GM21717 (cell line): Measurements from ENCODE around the gene CCNH.
A peak's percentile ranks its signal among the peaks of the same experiment; 100 is the strongest.

ENCODE experiments used
- ATAC-seq: cut with Tn5 transposase; IDR thresholded peaks from one replicate; pipeline ENCODE4 v1.9.1; 2021; ENCODE audit warnings: mild to moderate bottlenecking, moderate library complexity; ENCODE audit not compliant: unreplicated experiment

Gene CCNH

DNA sequence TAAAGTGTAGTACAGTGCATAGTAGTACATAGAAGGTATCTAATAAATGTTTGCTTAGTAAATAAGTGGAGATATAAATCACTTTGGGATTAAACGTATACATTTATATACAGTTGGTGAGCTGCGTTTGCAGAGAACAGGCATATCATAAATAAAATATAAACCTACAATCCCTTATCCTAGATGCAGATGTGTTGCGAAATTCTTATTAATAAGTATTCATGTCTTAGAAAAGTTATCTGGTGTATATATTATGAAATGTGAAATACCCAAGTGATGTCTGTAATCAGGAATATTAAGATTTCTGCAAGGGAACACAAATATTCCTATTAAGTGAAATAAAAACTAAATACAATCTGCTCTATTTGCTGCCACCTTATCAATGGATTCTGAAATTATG, 8.8 kb downstream of the CCNH start:
- no peak for ATAC-seq

DNA sequence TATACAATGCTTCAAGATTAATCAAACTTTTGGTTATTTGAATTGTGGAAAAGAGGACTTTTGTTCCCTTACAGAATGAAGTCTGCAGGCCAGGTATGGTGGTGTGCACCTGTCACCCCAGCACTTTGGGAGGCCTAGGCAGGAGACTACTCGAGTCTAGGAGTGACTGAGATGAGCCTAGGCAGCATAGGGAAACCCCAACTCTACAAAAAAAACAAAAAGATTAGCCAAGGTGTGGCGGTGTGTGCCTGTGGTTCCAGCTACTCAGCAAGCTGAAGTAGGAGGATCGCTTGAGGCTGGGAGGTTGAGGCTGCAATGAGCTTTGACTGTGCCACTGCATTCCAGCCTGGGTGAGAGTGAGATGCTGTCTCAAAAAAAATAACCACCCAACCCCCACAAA, 9.3 kb downstream of the CCNH start:
- no peak for ATAC-seq

DNA sequence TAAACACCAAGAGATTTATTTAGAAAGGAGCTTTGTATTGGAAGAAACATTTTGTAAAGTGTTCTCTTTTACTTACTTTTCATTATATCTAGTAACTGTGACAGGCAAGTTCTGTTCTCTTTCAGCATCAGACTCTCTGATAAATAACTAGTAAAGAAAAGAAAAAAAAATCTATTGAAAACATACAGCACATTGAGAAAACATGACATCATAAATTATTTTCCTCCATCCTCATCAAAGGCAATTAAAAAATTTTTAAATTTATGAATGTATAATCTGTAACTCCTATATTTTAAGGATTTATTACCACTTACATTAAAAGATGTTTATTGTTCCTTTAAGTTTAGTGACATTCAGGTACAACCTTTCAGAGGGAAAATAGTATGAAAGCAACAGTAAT, 11.1 kb downstream of the CCNH start:
- ATAC-seq, result no peak

DNA sequence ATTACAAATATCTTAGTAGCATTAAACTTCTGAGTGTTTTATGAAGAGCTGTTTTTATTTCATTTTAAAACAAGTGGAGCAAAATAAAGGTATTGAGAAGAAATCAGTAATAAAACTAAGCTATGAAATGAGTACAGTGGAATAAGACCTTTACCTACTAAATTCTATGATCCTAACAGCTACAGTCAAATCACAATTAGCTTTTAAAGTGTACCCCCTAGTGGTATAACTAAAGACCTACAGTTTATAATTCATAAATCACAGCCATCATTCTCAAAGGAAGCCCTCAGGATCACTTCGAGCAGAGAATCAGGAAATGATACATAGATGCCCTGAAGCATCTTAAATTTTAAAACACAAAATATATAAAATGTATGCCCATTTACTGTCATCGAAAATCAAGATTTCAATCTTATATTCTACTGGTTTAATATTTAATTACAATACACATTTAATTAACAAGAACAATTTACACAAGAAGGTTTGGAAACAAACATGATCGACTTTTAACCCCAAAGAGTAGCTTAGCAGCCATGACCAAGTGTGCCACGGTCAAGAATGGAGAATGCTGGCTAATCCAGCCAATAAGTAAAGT, 12.3 kb downstream of the CCNH start:
- ATAC-seq, result peak; percentile 65

DNA sequence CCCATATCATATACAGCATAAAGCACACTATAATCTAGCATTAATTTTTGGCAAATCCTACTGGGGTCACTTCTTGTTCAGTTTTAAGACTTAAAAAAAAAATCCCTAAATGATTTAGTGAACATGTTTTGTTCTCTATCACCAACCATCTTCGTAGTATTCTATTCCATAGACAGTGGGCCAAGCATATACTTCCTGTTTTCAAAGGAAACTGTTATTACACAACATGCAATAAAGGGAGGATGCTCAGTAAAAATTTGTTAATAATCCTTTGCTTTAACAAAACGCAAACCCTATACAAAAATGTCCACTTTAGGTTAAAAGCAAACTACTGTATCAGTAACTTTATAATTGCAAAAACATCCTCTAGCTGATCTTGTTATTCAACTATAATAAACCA, 13.0 kb downstream of the CCNH start:
- ATAC-seq, result no peak

DNA sequence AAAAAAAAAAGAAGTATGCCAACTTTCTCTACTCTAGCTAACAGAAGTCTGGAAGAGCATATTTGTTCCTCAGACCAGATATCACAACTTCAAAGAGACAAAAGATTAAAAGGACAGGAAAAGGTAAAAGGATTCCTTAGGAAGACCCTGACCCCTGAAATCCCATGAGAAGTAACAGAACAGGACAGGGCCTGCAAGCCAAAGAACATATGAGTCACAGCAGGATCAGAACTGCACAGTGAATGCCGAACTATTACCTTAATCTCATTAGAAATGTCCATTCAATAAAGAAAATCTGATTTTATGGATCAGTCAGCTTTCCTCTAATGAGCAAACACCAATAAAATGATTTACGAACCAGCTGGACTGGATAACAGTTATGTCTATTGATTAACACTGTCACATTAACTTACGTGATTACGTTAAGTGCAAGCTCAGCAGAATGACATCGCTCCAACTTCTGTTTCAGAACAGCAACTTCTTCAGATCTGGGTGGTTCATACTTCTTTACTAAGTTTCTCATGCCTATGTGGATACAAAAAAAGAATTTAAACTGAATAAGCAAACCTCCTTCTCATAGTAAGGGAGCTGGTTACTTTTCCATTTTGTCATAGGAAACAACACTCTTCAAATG, 13.6 kb downstream of the CCNH start:
- no peak for ATAC-seq

DNA sequence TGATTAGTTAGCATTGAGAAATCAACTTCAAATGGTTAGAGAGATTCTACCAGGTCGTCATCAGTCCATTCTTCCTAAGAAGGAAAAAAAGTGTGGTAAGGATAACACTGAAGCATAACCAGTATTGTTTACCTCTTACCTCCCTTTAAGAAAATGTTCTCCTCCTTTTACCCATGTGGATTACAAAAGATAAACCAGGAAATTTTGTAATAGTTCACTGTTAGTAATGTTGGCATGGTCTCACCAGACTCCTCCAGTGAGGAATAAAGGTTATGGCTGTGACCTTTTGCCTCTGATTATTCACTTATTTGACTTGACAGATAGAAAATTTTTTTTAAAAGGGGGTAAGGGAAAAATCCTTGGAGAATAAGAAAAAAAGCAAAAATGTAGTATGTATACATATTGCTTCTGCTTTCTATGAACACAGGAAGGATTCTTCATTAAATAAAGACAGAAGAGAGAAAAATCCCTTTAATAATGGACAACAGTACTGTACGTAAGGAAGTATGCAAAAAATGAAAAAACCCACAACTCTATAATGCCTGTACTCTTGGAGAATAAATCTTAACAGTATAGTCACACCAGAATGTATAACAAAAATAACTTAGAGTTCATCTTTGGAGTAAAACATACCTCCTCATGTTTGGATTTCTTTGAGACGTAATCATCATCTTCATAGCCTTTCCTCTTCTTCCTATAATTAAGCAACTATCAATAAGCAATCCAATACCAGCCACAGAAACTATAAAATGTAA, 18.1 kb downstream of the CCNH start:
- ATAC-seq, result no peak

DNA sequence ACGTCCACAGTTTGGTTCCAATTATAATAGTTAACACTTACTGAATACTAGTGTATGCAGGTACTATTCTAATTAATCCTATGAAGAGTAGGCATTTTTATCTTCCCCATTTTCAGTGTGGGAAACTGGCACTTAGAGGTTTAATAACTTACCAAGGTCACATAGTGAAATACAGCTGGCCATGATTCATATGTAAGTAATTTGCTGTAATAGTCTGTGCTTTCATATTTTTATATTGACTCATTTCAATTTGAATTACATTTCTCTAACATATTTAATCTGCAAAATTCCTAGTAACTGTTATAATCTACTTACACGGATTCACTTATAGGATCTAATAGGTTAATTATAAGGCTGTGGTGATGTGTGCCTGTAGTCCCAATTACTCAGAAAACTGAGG, 19.4 kb downstream of the CCNH start:
- no peak for ATAC-seq

DNA sequence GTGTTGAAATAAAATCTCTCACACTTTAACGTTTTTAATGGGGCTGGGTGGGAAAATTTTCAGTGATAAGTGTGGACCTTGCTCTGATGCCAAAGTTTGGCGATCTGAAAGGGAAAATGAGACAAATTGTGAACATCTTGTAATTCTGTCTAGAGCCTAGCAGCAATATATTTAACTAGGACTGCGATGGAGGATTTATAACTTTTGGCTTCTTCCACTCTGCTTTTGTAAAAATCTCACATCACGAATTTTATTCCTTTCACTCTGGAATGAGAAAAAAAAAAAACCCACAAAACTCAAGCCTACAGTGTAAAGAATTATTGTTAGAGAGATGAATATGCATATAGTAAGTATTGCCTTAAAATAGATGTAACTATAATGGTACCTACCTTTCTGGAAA, 19.9 kb downstream of the CCNH start:
- no peak for ATAC-seq

DNA sequence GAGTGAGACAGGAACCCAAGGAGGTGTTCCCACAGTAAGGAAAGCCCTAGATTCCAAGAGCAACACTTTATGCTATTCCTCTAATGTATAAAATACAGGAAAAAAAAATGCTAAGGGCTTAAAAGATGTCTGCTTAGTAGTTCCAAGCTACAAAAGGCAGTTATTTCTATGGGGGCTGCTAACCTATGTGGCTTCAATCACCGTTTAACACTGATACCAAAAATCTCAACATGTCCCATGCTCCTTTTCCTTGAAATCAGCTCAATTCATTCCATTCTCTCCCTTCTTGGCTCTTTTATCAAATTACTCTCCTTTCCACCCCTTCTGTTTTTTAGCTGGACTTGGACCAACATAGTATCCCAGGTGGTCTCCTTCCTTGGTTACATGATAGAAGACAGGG, 20.6 kb downstream of the CCNH start:
- no peak for ATAC-seq

DNA sequence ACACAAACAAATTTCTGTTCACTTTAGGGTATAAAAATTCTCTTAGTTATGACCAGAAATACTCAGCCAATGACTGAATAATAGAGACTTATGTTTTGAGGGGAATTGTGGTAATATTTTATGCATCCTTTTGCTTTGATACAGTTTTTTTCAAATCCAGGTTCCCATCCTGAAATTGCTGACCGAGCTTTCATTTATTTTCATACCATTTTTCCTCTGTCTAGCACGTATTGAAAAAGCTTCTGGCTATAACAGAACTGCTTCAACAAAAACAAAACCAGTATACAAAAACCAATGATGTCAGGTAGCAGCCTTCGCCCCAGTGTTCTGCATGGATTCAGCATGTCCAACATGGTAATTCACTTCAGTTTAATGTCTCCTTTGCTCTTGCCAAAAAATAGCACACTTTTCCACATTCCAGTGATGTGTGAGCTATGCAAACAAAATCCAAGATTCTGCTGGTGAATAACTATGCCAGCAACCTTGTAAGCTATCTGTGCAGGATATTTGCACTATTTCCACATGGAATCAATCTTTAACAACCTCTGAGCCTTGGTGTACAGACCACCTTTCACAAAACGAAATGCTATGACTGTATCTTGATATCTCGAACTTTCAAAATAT, 22.0 kb downstream of the CCNH start:
- no peak for ATAC-seq

DNA sequence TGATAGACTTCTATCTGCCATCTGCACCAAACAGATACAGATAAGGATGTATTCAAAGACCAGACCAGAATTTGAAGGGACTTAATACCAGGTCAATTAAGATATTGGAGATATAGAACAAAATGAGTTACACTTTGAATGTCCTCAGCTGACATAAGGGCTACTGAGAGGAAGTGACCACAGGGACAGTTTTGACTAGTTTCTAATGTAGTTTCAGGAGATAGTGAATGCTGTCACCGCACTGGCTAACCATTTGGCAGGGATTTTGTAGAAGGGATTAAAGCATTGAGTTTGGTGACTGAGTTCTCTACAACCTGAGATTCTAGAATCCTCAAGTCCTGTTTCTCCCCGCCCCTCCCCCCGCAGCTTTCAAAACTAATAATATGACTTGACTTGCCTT, 22.7 kb downstream of the CCNH start:
- ATAC-seq, result no peak

DNA sequence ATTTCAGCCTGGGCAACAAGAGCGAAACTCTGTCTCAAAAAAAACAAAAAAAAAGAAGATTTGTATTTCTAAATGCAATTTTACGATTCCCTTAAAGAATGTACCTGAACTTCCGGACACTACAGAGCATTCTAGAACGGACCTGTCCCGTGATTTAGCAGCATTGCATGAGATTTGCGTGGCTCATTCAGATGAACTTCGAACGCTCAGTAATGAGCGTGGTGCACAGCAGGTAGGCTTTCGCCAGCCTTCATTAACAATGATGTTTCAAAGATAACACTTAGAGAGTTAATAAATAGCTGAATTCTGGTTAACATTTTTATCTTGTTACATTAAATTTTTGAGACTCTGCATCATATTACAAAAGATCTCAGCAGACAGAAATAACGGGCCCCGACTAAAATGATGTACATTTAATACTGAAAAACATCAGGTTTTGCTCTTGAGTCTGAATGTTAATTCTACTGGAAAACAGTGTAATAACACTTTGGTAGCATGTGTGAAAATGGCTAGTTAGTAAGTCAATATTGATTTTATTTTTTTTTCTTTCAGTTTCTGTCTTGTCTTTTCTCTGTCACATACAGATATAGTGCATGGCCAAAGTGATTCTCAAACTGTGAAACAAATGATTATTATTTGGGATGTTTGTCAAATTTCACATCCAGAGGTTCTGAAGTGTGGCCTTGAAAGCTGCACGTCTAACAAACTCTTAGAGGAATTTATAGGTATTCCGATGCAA, 23.3 kb downstream of the CCNH start:
- ATAC-seq, result no peak

DNA sequence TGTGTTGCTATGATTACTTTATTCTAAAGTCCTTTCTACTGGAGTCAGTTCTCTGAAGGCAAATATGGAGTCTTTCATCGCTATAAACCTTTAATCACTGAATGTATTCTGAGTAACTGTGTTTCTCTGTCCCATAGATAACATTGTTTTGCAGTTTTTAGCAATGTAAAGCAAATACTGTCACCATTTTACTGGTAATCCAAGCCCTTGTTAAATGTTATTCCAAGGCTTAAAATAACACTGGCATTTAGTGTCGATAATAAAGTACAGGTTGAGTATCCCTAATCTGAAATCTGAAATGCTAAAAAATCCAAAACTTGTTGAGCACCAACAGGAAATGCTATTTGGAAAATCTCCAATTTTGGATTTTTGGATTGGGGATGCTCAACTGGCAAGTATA, 24.6 kb downstream of the CCNH start:
- no peak for ATAC-seq

DNA sequence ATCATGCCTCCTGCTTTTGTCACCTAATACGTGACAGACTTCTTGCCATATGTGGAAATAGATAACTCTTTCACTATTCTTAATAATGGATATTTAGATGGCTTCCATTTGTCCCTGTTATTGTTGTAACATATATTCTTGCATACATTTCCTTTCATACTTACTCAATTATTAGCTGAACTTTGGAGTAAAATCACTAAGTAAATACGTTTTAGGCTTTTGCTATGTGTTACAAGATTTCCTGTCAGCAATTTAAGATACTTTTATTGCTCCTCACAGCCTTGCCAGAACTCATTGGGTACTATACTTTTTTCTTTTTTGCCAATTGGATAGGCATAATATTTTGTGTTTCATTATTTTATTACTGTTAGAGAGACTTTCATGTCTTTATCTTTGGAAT, 26.9 kb downstream of the CCNH start:
- ATAC-seq, result no peak

DNA sequence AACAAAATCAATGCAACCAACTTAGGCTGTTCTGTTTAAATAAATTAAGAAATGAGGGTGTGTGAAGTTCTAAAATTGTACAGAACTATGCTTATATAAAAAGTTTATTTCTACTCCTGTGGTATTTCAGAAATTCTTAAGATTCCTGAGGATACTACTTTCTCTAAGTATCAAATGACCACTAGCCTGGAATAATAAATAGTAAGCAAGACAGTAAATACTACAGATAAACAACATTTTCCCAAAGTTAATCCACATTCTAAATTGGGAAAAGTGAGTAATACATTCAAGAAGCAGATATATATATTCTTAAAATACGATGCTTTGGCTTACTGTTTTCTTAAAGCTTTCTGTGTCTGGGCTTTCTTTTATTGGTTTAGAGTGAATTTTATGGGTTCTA, 29.5 kb downstream of the CCNH start:
- ATAC-seq, result no peak

DNA sequence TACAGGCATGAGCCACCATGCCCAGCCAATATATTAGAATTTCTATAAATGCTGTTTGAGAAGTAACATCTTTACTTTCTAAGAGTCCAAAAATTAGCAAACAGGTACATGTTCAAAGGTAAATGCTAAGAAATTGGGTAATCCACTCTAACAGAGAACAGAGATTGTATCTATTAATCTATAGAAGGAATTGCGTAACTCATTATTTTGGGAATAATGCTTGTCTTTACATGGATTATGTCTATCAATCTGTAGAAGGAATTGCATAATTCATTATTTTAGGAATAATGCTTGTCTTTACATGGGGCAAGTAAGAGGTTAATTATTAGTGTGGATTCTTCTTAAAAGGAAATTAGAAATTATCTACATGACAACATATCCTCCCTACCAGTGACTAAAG, 30.5 kb downstream of the CCNH start:
- no peak for ATAC-seq

DNA sequence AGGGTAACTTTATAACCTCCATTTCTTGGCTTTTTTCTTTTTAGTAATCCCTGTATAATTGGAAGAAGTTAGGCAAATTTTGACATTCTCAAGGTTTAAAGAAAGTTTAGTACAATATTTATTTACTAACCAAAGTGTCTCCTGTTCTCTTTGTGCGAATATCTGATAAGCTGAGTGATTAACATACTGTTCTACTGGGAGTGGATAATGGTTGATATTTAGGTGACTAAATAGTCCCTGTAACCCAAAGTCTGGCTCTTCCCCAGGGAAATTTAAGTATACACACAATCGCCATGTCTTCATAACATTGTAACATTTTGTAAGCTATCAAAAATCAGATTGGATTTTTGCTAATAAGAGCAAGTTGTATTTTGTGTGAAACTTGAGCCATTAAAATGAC, 40.0 kb downstream of the CCNH start:
- ATAC-seq, result no peak

DNA sequence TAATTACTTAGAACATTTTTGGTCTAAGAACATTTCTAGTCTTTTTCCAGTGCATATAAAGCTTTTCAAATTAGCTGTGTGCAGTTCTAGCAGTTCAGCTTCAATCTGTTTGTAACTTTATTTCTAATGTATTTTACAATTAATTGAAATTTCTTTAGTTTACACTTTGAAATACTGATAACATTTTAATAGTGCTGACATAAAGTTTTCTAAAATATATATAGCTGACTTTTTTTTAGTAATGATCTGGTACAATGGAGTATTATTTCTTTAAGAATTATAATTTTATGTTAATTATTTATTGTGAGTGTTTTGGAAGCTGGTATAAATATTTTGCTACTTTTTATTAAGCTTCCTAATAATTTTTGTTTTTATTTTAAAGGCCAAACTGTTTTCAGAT, 43.3 kb downstream of the CCNH start:
- no peak for ATAC-seq

DNA sequence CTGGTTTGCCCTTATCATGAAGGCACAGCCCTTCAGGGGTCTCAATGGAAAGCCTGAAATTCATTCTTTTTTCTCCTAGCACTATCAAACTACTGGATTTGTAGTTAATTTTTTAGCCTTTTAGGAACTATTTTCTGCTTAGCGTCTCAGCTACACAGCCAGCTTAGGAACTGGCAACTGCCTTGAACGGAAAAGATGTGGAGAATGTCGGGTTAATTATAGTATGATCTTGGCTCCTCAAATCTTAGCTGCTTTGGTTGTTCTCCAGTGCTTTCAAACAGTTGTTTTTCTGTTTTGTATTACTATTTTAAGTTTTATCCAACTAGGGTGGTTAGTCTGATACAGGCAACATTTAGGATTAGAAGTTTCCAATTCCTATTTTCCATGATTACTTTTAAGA, 44.1 kb downstream of the CCNH start:
- no peak for ATAC-seq

DNA sequence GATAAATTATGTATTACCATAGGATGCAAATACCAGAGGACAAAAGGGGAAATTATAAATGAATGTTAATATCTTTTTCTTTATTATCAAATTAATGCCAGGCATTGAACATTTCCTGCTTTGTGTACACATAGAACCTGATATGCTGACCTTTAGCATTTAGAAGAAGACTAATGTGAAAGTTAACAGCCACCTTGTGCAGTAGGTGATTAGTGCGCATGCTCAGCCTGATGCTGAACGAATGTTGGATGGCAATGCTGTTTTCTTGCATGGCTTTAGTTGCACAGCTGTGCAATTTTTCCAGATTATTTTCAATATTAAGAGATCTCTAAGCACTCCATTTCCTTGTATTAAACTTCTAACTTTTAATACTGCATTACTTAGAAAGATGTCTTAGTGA, 45.5 kb downstream of the CCNH start:
- no peak for ATAC-seq
